ENCODE measurements around the gene TRIM56. TPM values are rescaled to one million over a fixed set of nuclear protein-coding genes. Genes with fewer than 3 reads are reported as not detected.

Gene TRIM56
- total and polyA plus RNA-seq, 9 of the 15 experiments (the other 6 are each of a cell fraction or from before 2014, with no cell fraction given) = 2.0 to 29.7 (median 11.6) TPM

DNA sequence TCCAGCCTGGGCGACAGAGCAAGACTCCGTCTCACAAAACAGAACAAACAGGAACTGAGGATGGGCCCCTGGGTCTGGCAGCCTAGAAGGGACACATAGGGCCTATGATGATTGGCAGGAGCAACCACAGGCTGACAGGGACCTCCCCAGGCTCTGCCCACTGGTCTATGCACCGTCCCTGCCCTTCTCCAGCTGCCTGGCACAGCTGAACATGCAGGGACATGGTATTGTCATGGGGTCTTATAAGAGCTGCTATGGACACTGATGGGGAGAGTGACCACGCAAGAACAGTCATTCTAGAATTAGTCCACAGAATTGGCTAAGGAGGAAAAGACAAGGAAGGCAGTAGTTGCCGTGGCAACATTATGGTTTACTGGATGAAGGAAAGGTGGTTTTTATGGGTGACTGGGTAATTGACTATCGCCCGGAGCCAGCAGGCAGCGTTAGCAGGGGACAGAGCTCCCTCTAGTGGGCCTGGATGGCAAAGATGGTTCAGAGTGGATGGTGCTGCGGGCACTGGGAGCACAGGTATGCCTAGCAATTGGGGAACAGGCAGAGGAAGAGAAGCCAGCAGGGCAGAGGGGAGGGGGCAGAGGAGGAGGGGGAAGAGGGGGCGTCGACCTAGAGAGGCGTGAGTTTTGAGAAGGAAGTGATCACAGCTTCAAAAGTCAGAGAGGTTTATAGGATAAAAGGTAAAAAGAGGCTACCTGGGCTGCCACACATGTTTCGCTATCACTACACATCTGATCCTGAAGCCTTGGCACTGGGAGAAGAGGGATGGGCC is 7.8 kb upstream of the TRIM56 start (continued):
- TF ChIP-seq, protein P1, sequence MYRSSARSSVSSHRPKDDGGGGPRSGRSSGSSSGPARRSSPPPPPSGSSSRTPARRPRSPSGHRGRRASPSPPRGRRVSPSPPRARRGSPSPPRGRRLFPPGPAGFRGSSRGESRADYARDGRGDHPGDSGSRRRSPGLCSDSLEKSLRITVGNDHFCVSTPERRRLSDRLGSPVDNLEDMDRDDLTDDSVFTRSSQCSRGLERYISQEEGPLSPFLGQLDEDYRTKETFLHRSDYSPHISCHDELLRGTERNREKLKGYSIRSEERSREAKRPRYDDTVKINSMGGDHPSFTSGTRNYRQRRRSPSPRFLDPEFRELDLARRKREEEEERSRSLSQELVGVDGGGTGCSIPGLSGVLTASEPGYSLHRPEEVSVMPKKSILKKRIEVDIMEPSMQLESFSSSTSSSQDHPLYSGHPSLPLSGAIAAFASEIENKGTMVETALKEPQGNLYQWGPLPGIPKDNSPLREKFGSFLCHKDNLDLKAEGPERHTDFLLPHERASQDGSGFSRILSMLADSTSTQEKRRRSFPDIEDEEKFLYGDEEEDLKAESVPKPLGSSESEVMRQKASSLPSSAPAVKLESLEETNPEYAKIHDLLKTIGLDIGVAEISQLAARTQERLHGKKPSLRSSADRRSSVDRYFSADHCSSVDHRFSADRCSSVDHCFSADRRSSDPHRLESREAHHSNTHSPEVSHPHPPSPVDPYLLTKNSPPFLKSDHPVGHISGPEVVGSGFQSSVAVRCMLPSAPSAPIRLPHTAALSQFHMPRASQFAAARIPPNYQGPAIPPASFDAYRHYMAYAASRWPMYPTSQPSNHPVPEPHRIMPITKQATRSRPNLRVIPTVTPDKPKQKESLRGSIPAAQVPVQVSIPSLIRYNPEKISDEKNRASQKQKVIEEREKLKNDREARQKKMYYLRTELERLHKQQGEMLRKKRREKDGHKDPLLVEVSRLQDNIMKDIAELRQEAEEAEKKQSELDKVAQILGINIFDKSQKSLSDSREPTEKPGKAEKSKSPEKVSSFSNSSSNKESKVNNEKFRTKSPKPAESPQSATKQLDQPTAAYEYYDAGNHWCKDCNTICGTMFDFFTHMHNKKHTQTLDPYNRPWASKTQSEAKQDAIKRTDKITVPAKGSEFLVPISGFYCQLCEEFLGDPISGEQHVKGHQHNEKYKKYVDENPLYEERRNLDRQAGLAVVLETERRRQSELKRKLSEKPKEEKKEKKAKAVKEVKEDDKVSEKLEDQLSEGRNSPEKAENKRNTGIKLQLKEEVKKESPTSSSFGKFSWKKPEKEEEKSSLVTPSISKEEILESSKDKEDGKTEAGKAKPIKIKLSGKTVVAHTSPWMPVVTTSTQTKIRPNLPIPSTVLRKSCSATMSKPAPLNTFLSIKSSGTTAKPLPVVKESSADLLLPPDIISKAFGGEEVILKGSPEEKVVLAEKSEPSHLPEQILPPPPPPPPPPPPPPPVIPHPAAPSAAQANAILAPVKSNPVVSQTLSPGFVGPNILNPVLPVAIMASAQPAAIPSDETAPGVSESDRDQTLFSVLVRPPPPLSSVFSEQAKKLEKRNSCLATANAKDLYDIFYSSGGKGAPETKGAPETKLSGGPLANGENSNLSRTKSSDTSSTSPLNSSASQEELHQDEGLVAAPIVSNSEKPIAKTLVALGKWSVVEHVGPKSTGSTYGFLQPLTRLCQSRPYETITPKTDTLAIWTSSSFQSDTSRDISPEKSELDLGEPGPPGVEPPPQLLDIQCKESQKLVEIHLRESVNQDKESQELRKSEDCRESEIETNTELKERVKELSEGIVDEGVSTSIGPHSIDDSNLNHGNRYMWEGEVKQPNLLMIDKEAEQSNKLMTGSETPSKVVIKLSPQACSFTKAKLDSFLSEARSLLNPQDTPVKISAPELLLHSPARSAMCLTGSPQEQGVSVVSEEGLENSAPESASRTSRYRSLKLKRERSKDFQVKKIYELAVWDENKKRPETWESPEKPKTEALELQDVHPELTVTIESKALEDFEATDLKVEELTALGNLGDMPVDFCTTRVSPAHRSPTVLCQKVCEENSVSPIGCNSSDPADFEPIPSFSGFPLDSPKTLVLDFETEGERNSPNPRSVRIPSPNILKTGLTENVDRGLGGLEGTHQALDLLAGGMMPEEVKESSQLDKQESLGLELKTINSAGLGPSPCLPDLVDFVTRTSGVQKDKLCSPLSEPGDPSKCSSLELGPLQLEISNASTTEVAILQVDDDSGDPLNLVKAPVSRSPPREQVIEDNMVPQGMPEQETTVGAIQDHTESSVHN (IDR thresholded peaks at IDR 0.05; ENCODE audit: borderline replicate concordance in 1 of 2, low read depth in 1 of 2) = no peak
- TF ChIP-seq ZNF143 (CRISPR knock-in tag; IDR thresholded peaks at IDR 0.05) (no peak), PCBP2 (IDR thresholded peaks at IDR 0.05; ENCODE audit: low read depth, low read length, poor library complexity, severe bottlenecking) (no peak), KHSRP (IDR thresholded peaks at IDR 0.05) (no peak), AFF1 (IDR thresholded peaks at IDR 0.05; ENCODE audit: low read depth in 1 of 2, partially characterized antibody in 2 of 2) (no peak), TCF7 (IDR thresholded peaks at IDR 0.05; ENCODE audit: borderline replicate concordance) (no peak; the same call in 1 of the 2 replicates), MTA2 (IDR thresholded peaks at IDR 0.05; ENCODE audit: low read depth) (peak; percentile 32; the same call in 1 of the 2 replicates), POLR3G (IDR thresholded peaks at IDR 0.05; ENCODE audit: extremely low read depth, insufficient read length, insufficient replicate concordance) (no peak), ZBTB5 (IDR thresholded peaks at IDR 0.05) (no peak), CREM (IDR thresholded peaks at IDR 0.05; ENCODE audit: low read depth) (0 out of 2 replicates have a peak, but pooled peaks have one; percentile 60), POLR2H (tag; IDR thresholded peaks at IDR 0.05; ENCODE audit: low read depth) (no peak), GABPB2 (CRISPR knock-in tag; conservative IDR thresholded peaks at IDR 0.05) (no peak), THRAP3 (IDR thresholded peaks at IDR 0.05; ENCODE audit: borderline replicate concordance) (no peak)

Data from K562 (cell line).